Measurements from ENCODE around the gene SPATA16.
"Not testable (repeated sequence)": the region's sequence is repeated elsewhere in the genome, so short reads cannot be mapped to it uniquely, and the experiment has no call there.

SPATA16 gene

DNA sequence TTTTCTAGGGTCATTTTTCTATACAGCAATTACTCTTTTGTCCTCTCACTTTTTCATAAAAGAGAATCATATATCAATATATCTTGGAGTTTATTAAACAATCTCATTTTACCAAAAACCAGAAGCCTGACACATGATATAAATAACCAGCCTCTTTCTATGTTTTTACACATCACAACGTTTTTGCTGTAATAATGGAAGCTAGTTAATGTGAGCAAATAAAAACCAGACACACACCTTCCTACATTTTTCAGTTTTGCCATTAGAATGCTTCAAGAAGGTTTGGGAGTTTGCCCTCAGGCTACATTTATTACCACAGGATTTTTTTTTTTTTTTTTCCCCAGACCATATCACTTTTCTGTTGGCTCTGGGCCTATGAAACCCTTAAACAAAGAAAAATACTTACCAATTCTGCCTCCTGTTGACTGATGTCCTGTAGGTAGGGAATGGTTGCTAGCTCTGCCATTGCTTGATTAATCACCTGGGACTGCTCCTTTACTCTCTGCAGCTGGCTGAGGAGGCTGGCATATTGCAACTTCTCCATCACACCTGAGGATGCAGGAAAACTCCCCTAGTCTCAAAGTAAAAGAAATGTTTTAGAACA, 225.0 kb downstream of the SPATA16 start:
- DNase-seq, result no peak

GRCh38 chr3:172914854-172915253, 226.2 kb downstream of the SPATA16 start:
- no peak for DNase-seq
- in situ Hi-C loops (cut with HindIII; ENCODE audit: low pct_ligation_motif_present, low pct_unique_long_range_greater_than_20kb, low sequenced_read_pairs), result no loop called here

More for the DNA sequence above, 225.0 kb downstream of the SPATA16 start:
- in situ Hi-C loops (cut with HindIII; ENCODE audit: low pct_ligation_motif_present, low pct_unique_long_range_greater_than_20kb, low sequenced_read_pairs), result no loop called here

DNA sequence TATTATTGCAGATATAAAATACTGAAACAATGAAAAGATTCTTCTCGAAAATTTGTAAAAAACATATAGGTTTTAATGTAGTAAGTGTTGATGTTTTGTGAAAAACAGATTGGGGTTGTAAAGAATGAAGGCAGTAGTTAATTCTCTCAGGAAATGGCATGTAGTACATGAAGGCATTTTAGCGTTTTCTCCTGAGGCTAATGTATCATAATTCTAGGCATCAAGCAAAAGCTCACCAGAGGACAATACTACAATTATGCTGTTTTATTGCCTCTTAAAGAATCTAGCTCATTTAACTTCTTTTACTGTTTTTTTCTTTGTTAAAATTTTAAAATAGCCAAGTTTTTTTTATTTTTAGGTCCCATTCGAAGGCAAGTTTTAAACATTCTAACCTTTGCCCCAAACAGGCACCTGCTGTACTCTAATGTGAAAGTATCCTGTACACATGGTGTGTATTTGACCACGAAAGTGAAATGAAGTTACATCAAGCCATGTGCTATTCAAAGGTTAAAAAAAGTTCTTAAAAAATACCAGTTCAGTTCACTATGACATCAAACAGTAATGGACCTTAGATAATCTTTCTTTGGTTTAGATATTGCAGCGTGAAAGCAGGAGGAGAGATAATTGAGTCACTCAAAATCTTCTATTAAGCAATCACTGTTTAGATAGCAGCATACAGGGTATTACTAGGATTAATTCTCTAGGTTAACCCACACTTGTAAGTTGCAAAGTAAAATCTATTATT, 227.0 kb downstream of the SPATA16 start:
- in situ Hi-C loops (cut with HindIII; ENCODE audit: low pct_ligation_motif_present, low pct_unique_long_range_greater_than_20kb, low sequenced_read_pairs), result no loop called here

GRCh38 chr3:172911142-172911541, 229.9 kb downstream of the SPATA16 start:
- no peak for DNase-seq
- in situ Hi-C loops (cut with HindIII; ENCODE audit: low pct_ligation_motif_present, low pct_unique_long_range_greater_than_20kb, low sequenced_read_pairs), result no loop called here

More for the DNA sequence above, 227.0 kb downstream of the SPATA16 start:
- no peak for DNase-seq

DNA sequence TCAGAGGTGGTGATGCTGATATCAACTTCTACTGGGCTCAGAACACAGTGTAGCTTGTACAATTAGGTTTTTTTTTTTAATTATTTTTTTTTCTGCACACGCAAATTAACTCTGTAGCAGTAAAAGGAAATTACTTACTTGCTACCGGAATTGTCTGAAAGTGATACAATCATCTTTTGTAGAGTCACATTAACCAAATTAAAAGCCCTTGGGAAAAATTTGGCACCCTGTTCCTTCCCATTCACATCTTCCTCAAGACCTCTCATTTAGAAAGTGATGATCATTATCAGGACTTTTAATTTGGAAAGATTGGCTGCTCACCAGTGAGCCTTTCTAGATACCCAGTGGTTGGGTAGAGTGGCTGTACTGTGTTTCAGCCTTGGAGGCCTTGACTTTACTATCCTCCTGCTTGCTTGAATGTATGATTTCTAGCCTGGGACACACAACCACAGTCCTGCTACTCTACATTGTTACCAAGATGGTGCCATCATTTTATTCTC, 232.2 kb downstream of the SPATA16 start:
- DNase-seq, result no peak
- in situ Hi-C loops (cut with HindIII; ENCODE audit: low pct_ligation_motif_present, low pct_unique_long_range_greater_than_20kb, low sequenced_read_pairs), result no loop called here

GRCh38 chr3:172905451-172905850, 235.6 kb downstream of the SPATA16 start:
- DNase-seq, result no peak
- in situ Hi-C loops (cut with HindIII; ENCODE audit: low pct_ligation_motif_present, low pct_unique_long_range_greater_than_20kb, low sequenced_read_pairs), result no loop called here

GRCh38 chr3:172904711-172905373, 236.2 kb downstream of the SPATA16 start:
- no peak for DNase-seq
- in situ Hi-C loops (cut with HindIII; ENCODE audit: low pct_ligation_motif_present, low pct_unique_long_range_greater_than_20kb, low sequenced_read_pairs), result no loop called here

DNA sequence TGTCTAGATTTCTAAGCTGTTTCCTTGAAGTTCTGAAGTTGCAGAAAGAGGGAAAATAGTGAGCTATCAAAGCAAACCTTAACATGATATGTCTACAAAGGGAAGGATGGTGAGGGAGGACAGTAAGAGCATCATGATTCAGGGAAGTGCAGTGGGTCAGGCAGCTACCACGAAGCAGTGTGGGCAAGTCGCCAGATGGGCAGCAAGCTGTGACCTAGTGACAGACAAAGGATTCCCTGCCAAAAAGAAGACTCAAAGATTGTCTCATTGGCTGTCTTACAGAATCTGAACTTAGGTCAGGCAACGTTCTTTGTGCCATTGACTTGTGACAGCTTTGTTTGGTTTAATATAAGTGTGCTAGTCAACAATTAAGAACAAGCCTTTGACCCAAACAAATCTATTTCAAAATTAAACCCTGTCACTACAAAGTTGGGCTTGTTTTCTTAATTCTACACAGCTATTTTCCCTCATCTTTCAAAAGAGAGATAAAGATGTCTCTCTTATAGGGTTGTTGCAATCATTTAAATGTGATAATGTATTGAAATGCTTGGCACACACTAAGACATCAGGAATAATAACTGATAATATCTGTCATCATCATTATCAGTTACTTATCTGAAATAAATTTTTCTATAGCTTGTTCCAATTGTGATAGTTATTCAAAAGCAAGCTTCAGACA, 237.3 kb downstream of the SPATA16 start:
- in situ Hi-C loops (cut with HindIII; ENCODE audit: low pct_ligation_motif_present, low pct_unique_long_range_greater_than_20kb, low sequenced_read_pairs), result no loop called here

GRCh38 chr3:172892158-172892557, 248.9 kb downstream of the SPATA16 start:
- in situ Hi-C loops (cut with HindIII; ENCODE audit: low pct_ligation_motif_present, low pct_unique_long_range_greater_than_20kb, low sequenced_read_pairs), result no loop called here
- DNase-seq, result no peak

More for the DNA sequence above, 237.3 kb downstream of the SPATA16 start:
- no peak for DNase-seq

GRCh38 chr3:172885704-172886103, 255.3 kb downstream of the SPATA16 start:
- in situ Hi-C loops (cut with HindIII; ENCODE audit: low pct_ligation_motif_present, low pct_unique_long_range_greater_than_20kb, low sequenced_read_pairs), result no loop called here
- DNase-seq, result no peak

GRCh38 chr3:172882563-172882962, 258.5 kb downstream of the SPATA16 start:
- no peak for DNase-seq
- in situ Hi-C loops (cut with HindIII; ENCODE audit: low pct_ligation_motif_present, low pct_unique_long_range_greater_than_20kb, low sequenced_read_pairs), result no loop called here

- in situ Hi-C loops (cut with HindIII; ENCODE audit: low pct_ligation_motif_present, low pct_unique_long_range_greater_than_20kb, low sequenced_read_pairs); DNase-seq: not testable (repeated sequence)
These were observed 261.7 kb downstream of the SPATA16 start for GRCh38 chr3:172879381-172879780.

- in situ Hi-C loops (cut with HindIII; ENCODE audit: low pct_ligation_motif_present, low pct_unique_long_range_greater_than_20kb, low sequenced_read_pairs), result no loop called here
- DNase-seq, result no peak
These were observed 264.0 kb downstream of the SPATA16 start for GRCh38 chr3:172877011-172877410.

GRCh38 chr3:172876297-172876696, 264.7 kb downstream of the SPATA16 start:
- no peak for DNase-seq
- in situ Hi-C loops (cut with HindIII; ENCODE audit: low pct_ligation_motif_present, low pct_unique_long_range_greater_than_20kb, low sequenced_read_pairs), result no loop called here

GRCh38 chr3:172875039-172875438, 266.0 kb downstream of the SPATA16 start:
- no peak for DNase-seq
- in situ Hi-C loops (cut with HindIII; ENCODE audit: low pct_ligation_motif_present, low pct_unique_long_range_greater_than_20kb, low sequenced_read_pairs), result no loop called here

- in situ Hi-C loops (cut with HindIII; ENCODE audit: low pct_ligation_motif_present, low pct_unique_long_range_greater_than_20kb, low sequenced_read_pairs), result no loop called here
- DNase-seq, result no peak
These were observed 271.1 kb downstream of the SPATA16 start for GRCh38 chr3:172869784-172870518.

- in situ Hi-C loops (cut with HindIII; ENCODE audit: low pct_ligation_motif_present, low pct_unique_long_range_greater_than_20kb, low sequenced_read_pairs), result no loop called here
- DNase-seq, result no peak
These were observed 271.7 kb downstream of the SPATA16 start for GRCh38 chr3:172869368-172869771.

- DNase-seq, result no peak
- in situ Hi-C loops (cut with HindIII; ENCODE audit: low pct_ligation_motif_present, low pct_unique_long_range_greater_than_20kb, low sequenced_read_pairs), result no loop called here
These were observed 272.3 kb downstream of the SPATA16 start for GRCh38 chr3:172868582-172869200.

Measured in ACHN (cell line).